OCI-LY7 (cell line): ENCODE results near the gene C6orf89. TPM values are rescaled to one million over a fixed set of nuclear protein-coding genes. Genes with fewer than 3 reads are reported as not detected.

Source experiments
- BruUV-seq: library from RNA; stranded (reverse); fragments of 400-500 nt; replicated peaks from 2 replicates; lab custom pipeline; 2021; lab: Mats Ljungman, UMichigan
- CTCF ChIA-PET: fragments of 300-600 bp; sonication (Branson Sonifier 250); formaldehyde crosslinking; loops from one replicate; lab custom pipeline; 2022; ENCODE audit warnings: antibody characterized with exemption; ENCODE audit not compliant: unreplicated experiment; lab: Charles Lee
- POLR2A ChIA-PET: fragments of 300-600 bp; sonication (Branson Sonifier 250); formaldehyde crosslinking; loops from one replicate; lab custom pipeline; 2022; ENCODE audit warnings: antibody characterized with exemption; lab: Charles Lee
- DNase-seq: peaks from one replicate; pipeline ENCODE4 v3.0.0-alpha.2; 2015; ENCODE audit warnings: low spot score
- H2AFZ ChIP-seq: fragments of 200-600 bp; sonication (generic), shearing (Covaris generic); 2 replicates; pipeline ENCODE4 v1.6.1; 2014; ENCODE audit warnings: mild to moderate bottlenecking, antibody characterized with exemption, low read length, moderate library complexity
- H3K27ac ChIP-seq: fragments of 200-600 bp; sonication (generic); 2 replicates; pipeline ENCODE4 v1.5.1; 2014; ENCODE audit warnings: mixed run types, low read depth, mild to moderate bottlenecking, moderate library complexity, low read length, inconsistent platforms; ENCODE audit not compliant: poor library complexity, severe bottlenecking
- H3K36me3 ChIP-seq: fragments of 200-600 bp; sonication (generic); 2 replicates; pipeline ENCODE4 v1.6.1; 2014; ENCODE audit warnings: mild to moderate bottlenecking, antibody characterized with exemption, low read length, moderate library complexity, mixed read lengths; ENCODE audit not compliant: insufficient read depth
- H3K4me1 ChIP-seq: fragments of 200-600 bp; sonication (generic); 2 replicates; pipeline ENCODE4 v1.5.1; 2014; ENCODE audit warnings: mild to moderate bottlenecking, low read length; ENCODE audit not compliant: insufficient read depth, poor library complexity, severe bottlenecking
- H3K4me2 ChIP-seq: fragments of 200-600 bp; sonication (generic); 2 replicates; pipeline ENCODE4 v1.6.1; 2014; ENCODE audit warnings: mild to moderate bottlenecking, low read length
- H3K4me3 ChIP-seq: fragments of 200-600 bp; sonication (generic); 2 replicates; pipeline ENCODE4 v1.5.1; 2014; ENCODE audit warnings: mild to moderate bottlenecking, low read depth, low read length; ENCODE audit not compliant: poor library complexity, severe bottlenecking
- H3K79me2 ChIP-seq: fragments of 200-600 bp; sonication (generic); 2 replicates; pipeline ENCODE4 v1.6.1; 2016; ENCODE audit warnings: low read depth, mild to moderate bottlenecking, low read length, moderate library complexity, mixed read lengths; ENCODE audit not compliant: insufficient read depth
- H3K9me2 ChIP-seq: fragments of 200-600 bp; sonication (generic); 2 replicates; pipeline ENCODE4 v1.6.1; 2016; ENCODE audit warnings: mild to moderate bottlenecking, low read length, mixed read lengths; ENCODE audit not compliant: insufficient read depth
- H3K9me3 ChIP-seq: fragments of 200-600 bp; sonication (generic); 2 replicates; pipeline ENCODE4 v1.6.1; 2014; ENCODE audit warnings: mild to moderate bottlenecking, mixed run types, low read length, mixed read lengths
- H4K20me1 ChIP-seq: fragments of 200-600 bp; sonication (generic); 2 replicates; pipeline ENCODE4 v1.6.1; 2014; ENCODE audit warnings: mild to moderate bottlenecking, antibody characterized with exemption, low read length, moderate library complexity, mixed read lengths; ENCODE audit not compliant: insufficient read depth
- CTCF ChIP-seq: fragments of 200-600 bp; sonication (generic); conservative IDR thresholded peaks from 2 replicates; pipeline ENCODE4 v1.5.1; 2014; ENCODE audit warnings: mild to moderate bottlenecking, antibody characterized with exemption, low read length, moderate library complexity, mixed read lengths
- EZH2phosphoT487 ChIP-seq: fragments of 200-600 bp; sonication (generic); IDR thresholded peaks from 2 replicates; pipeline ENCODE4 v1.6.1; 2018; ENCODE audit warnings: low read depth, borderline replicate concordance, mild to moderate bottlenecking, mixed run types, antibody characterized with exemption, low read length, moderate library complexity, mixed read lengths
- intact Hi-C: fragments of 100-400 bp; cut with micrococcal nuclease; formaldehyde crosslinking; loops from one replicate; pipeline ENCODE4 v1.10.0; 2022; ENCODE audit not compliant: unreplicated experiment
- total RNA-seq, 2 experiments: library from RNA; depleted of rRNA in 1 of 2; stranded (reverse); fragments of >200 nt in 1 of 2; shearing (Covaris generic) in 1 of 2; gene quantifications; 2 replicates each; pipeline ENCODE4 v1.2.3, GENCODE V29; 2014 to 2022

C6orf89 gene
- total RNA-seq, 2 experiments from 2014 or later: 20.1 to 25.7 TPM

GRCh38 chr6:36913082-36913481 is 27.3 kb downstream of the C6orf89 start:
- Histone ChIP-seq H3K79me2 (no peaks in the 10 kb centered on the region), H3K9me2 (no peaks in the 10 kb centered on the region), H3K27ac (no peak overlapping the region), H3K9me3 (no peaks in the 10 kb centered on the region), H3K4me3 (no peak overlapping the region), H3K36me3 (peaks cover 31% of the 10 kb centered on the region), H4K20me1 (no peaks in the 10 kb centered on the region), H2AFZ (no peak overlapping the region), H3K4me2 (no peak overlapping the region), H3K4me1 (no peaks in the 10 kb centered on the region)
- intact Hi-C loops: no loop called here
- TF ChIP-seq EZH2phosphoT487: no peak
- TF ChIP-seq CTCF: no peak
- CTCF ChIA-PET: no interaction called here
- POLR2A ChIA-PET: no interaction called here
- DNase-seq: no peak
- BruUV-seq: no TSS peak

GRCh38 chr6:36914227-36914794 is 28.6 kb downstream of the C6orf89 start:
- Histone ChIP-seq H3K36me3 (peaks cover 26% of the 10 kb centered on the region), H4K20me1 (no peaks in the 10 kb centered on the region), H3K9me2 (no peaks in the 10 kb centered on the region), H3K9me3 (no peaks in the 10 kb centered on the region), H3K4me1 (no peaks in the 10 kb centered on the region), H3K4me2 (no peak overlapping the region), H2AFZ (no peak overlapping the region), H3K79me2 (no peaks in the 10 kb centered on the region), H3K4me3 (no peak overlapping the region), H3K27ac (no peak overlapping the region)
- no peak for DNase-seq
- BruUV-seq: no TSS peak
- TF ChIP-seq EZH2phosphoT487 (no peak), CTCF (no peak; the same call in 1 of the 2 replicates)
- ChIA-PET POLR2A (interaction anchor here (0.6 kb wide), 3 partner anchors 273 to 1134 kb away, joined by 3 read pairs; no protein-coding TSS in a partner anchor), CTCF (no interaction called here)
- intact Hi-C loops: no loop called here

- DNase-seq: no peak
- Histone ChIP-seq H3K36me3 (peaks cover 33% of the 10 kb centered on the region; the same call in 1 of the 2 replicates), H4K20me1 (no peaks in the 10 kb centered on the region), H2AFZ (no peak overlapping the region), H3K9me3 (no peaks in the 10 kb centered on the region), H3K4me2 (no peak overlapping the region), H3K9me2 (no peaks in the 10 kb centered on the region), H3K79me2 (no peaks in the 10 kb centered on the region), H3K4me1 (no peaks in the 10 kb centered on the region), H3K4me3 (no peak overlapping the region), H3K27ac (no peak overlapping the region)
- TF ChIP-seq CTCF: no peak
- TF ChIP-seq EZH2phosphoT487: no peak
- POLR2A ChIA-PET: no interaction called here
- CTCF ChIA-PET: no interaction called here
- intact Hi-C loops: no loop called here
- BruUV-seq: no TSS peak
These were observed 29.8 kb downstream of the C6orf89 start for GRCh38 chr6:36915599-36915998.
